Measurements from ENCODE around the gene LGALS3BP. TPM values are rescaled to one million over a fixed set of nuclear protein-coding genes. Genes with fewer than 3 reads are reported as not detected.
A peak's percentile ranks its signal among the peaks of the same experiment; 100 is the strongest.

Gene LGALS3BP
- 325 TPM for polyA plus RNA-seq
- long read RNA-seq, donor 1, transcript LGALS3BP-202 (5 exons, 936 nt): minor isoform, 10 of 66 reads
- long read RNA-seq, donor 1, transcript LGALS3BP-201 (6 exons, 2,405 nt): major isoform, 54 of 66 reads
- long read RNA-seq, donor 1, partial matches to known transcripts: 0 of 66 reads
- long read RNA-seq, donor 1, other reads (novel, unspliced or antisense): 0 of 66 reads
- long read RNA-seq, donor 2, transcript LGALS3BP-201 (6 exons, 2,405 nt): major isoform, 146 of 183 reads
- long read RNA-seq, donor 2, transcript LGALS3BP-210 (3 exons, 882 nt): minor isoform, 5 of 183 reads
- long read RNA-seq, donor 2, transcript LGALS3BP-202 (5 exons, 936 nt): minor isoform, 13 of 183 reads
- long read RNA-seq, donor 2, partial matches to known transcripts: 18 of 183 reads
- long read RNA-seq, donor 2, other reads (novel, unspliced or antisense): 0 of 183 reads
- long read RNA-seq, donor 3: 0 reads
- long read RNA-seq, donor 4, transcript LGALS3BP-201 (6 exons, 2,405 nt): major isoform, 29 of 29 reads
- long read RNA-seq, donor 4, partial matches to known transcripts: 0 of 29 reads
- long read RNA-seq, donor 4, other reads (novel, unspliced or antisense): 0 of 29 reads
- long read RNA-seq, donor 5, transcript LGALS3BP-201 (6 exons, 2,405 nt): major isoform, 67 of 72 reads
- long read RNA-seq, donor 5, partial matches to known transcripts: 0 of 72 reads
- long read RNA-seq, donor 5, other reads (novel, unspliced or antisense): 0 of 72 reads
- long read RNA-seq, donor 6, transcript LGALS3BP-201 (6 exons, 2,405 nt): major isoform, 142 of 160 reads
- long read RNA-seq, donor 6, partial matches to known transcripts: 11 of 160 reads
- long read RNA-seq, donor 6, other reads (novel, unspliced or antisense): 0 of 160 reads
- long read RNA-seq, donor 7, transcript LGALS3BP-201 (6 exons, 2,405 nt): major isoform, 30 of 33 reads
- long read RNA-seq, donor 7, partial matches to known transcripts: 0 of 33 reads
- long read RNA-seq, donor 7, other reads (novel, unspliced or antisense): 0 of 33 reads
- long read RNA-seq, donor 8, transcript LGALS3BP-210 (3 exons, 882 nt): minor isoform, 6 of 187 reads
- long read RNA-seq, donor 8, transcript LGALS3BP-202 (5 exons, 936 nt): minor isoform, 10 of 187 reads
- long read RNA-seq, donor 8, transcript LGALS3BP-201 (6 exons, 2,405 nt): major isoform, 155 of 187 reads
- long read RNA-seq, donor 8, partial matches to known transcripts: 14 of 187 reads
- long read RNA-seq, donor 8, other reads (novel, unspliced or antisense): 0 of 187 reads
- long read RNA-seq, donor 9, transcript LGALS3BP-201 (6 exons, 2,405 nt): major isoform, 89 of 106 reads
- long read RNA-seq, donor 9, transcript LGALS3BP-202 (5 exons, 936 nt): minor isoform, 7 of 106 reads
- long read RNA-seq, donor 9, partial matches to known transcripts: 9 of 106 reads
- long read RNA-seq, donor 9, other reads (novel, unspliced or antisense): 0 of 106 reads
- long read RNA-seq, donor 10, transcript LGALS3BP-201 (6 exons, 2,405 nt): major isoform, 137 of 157 reads
- long read RNA-seq, donor 10, transcript LGALS3BP-202 (5 exons, 936 nt): minor isoform, 7 of 157 reads
- long read RNA-seq, donor 10, transcript LGALS3BP-210 (3 exons, 882 nt): minor isoform, 6 of 157 reads
- long read RNA-seq, donor 10, partial matches to known transcripts: 6 of 157 reads
- long read RNA-seq, donor 10, other reads (novel, unspliced or antisense): 0 of 157 reads
- long read RNA-seq, donor 11, transcript LGALS3BP-201 (6 exons, 2,405 nt): major isoform, 76 of 91 reads
- long read RNA-seq, donor 11, transcript LGALS3BP-202 (5 exons, 936 nt): minor isoform, 8 of 91 reads
- long read RNA-seq, donor 11, partial matches to known transcripts: 5 of 91 reads
- long read RNA-seq, donor 11, other reads (novel, unspliced or antisense): 0 of 91 reads

DNA sequence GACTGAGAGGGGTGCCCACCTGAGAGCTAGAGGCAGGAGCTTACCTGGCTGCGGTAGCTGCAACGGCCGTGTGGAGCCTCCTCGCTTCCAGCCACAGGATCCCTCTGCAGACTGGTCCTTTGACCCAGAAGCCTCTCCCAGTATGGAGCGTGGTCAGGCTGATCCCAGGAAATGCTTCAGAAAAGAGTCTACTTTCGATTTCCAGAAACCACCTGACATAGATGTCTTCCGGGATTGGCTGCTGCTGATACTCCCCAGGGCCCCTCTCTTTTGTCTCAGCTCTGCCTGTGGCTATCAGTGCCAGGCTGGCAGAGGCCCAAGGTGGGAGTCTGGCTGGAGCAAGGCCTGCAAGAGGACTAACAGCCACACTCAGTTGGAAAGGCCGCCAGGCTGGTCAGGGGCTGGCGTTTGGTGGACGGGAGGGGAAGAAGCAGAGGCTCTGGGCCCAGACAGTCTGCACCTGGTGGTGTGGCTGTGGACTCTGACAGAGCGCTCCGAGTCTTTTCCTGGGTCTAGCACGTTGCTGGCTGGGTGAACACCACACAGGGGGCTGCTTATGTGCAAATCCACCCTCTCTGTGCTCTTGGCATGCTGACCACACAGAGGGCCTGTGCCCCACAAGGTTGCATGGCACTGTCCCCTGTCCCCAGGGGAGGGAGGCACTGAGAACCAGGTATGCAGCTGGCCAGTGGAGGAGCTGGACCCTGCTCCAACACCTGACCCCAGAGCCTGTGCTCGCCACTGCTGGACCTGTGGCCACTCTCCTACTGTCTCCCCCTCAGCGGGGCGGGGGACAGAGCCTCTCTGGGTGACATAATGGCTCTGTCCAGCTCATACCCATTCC, at the start of gene LGALS3BP:
LGALS3BP (minus strand) TSS at position 144 of the 844 bp plus-strand sequence. CDS start 2,732 bp downstream, outside the sequence.
- Histone ChIP-seq H3K36me3 (ENCODE audit: control insufficient read depth, insufficient read depth, low read length) (peaks cover 13% of the 10 kb centered on the region), H3K27me3 (ENCODE audit: control insufficient read depth, insufficient read depth, low read length) (no peaks in the 10 kb centered on the region), H3K27ac (ENCODE audit: low read length) (peak within 1 kb of the TSS; percentile 77), H3K4me3 (ENCODE audit: low read length) (peak within 1 kb of the TSS; percentile 35), H3K9me3 (ENCODE audit: control insufficient read depth, low read depth, low read length) (no peaks in the 10 kb centered on the region), H3K4me1 (ENCODE audit: control insufficient read depth, insufficient read depth, low read length) (peaks cover 52% of the 10 kb centered on the region)
- DNase-seq: peak; percentile 90 to 97
- WGBS (ENCODE audit: insufficient coverage, low lambda C conversion rate): no CpG with 5 or more reads among the region's 16 CpGs

- 40% methylated on average over 1 of the region's 17 CpGs for WGBS (ENCODE audit: insufficient coverage, low lambda C conversion rate)
- Histone ChIP-seq H3K36me3 (ENCODE audit: control insufficient read depth, insufficient read depth, low read length) (no peaks in the 10 kb centered on the region), H3K27me3 (ENCODE audit: control insufficient read depth, insufficient read depth, low read length) (peaks cover 19% of the 10 kb centered on the region), H3K4me1 (ENCODE audit: control insufficient read depth, insufficient read depth, low read length) (peaks cover 38% of the 10 kb centered on the region), H3K27ac (ENCODE audit: low read length) (no peak overlapping the region), H3K4me3 (ENCODE audit: low read length) (no peak overlapping the region), H3K9me3 (ENCODE audit: control insufficient read depth, low read depth, low read length) (peaks cover 5% of the 10 kb centered on the region)
- DNase-seq: no peak
Measured at GRCh38 chr17:79028496-79029326, 49.0 kb upstream of the LGALS3BP start.

GRCh38 chr17:79027925-79028491, 48.3 kb upstream of the LGALS3BP start:
- WGBS (ENCODE audit: insufficient coverage, low lambda C conversion rate): no CpG with 5 or more reads among the region's 16 CpGs
- H3K27ac ChIP-seq (ENCODE audit: low read length): no peak overlapping the region
- H3K27me3 ChIP-seq (ENCODE audit: control insufficient read depth, insufficient read depth, low read length): peaks cover 26% of the 10 kb centered on the region
- H3K9me3 ChIP-seq (ENCODE audit: control insufficient read depth, low read depth, low read length): peaks cover 5% of the 10 kb centered on the region
- no peak overlapping the region for H3K4me3 ChIP-seq (ENCODE audit: low read length)
- DNase-seq: no peak
- H3K4me1 ChIP-seq (ENCODE audit: control insufficient read depth, insufficient read depth, low read length): peaks cover 40% of the 10 kb centered on the region
- H3K36me3 ChIP-seq (ENCODE audit: control insufficient read depth, insufficient read depth, low read length): no peaks in the 10 kb centered on the region

DNA sequence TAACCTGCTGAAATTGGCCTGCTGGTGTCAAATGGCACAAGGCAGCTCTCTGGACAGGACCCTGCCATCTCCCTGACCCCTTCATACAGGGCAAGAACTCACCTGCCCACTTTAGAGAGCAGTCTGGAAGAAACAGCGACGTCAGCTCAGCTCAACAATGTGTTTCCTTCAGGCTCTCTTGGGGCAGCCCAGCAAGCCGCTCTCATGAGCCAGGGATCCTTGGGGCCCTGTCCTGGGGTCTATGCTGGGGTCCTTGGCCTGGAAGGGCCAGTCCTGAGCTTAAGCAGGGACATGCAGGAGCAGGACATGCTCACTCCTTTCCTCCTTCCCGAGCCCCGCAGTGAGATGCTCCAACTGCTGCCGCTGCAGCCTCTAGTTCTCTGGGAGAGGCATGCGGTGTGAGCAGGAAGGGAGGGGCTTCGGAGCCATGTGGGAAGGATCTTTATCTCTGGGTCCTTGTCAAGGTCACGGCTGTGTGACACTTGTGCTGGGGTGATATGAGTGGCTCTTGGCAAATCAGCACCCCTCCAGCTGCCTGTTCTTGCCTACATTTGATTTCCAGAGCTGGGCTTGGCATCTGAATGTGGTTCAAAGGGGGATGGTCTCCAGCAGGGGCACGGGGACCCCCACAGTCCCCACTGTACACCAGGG, 47.7 kb upstream of the LGALS3BP start:
- H3K4me3 ChIP-seq (ENCODE audit: low read length): no peak overlapping the region
- H3K9me3 ChIP-seq (ENCODE audit: control insufficient read depth, low read depth, low read length): peaks cover 5% of the 10 kb centered on the region
- peaks cover 40% of the 10 kb centered on the region for H3K4me1 ChIP-seq (ENCODE audit: control insufficient read depth, insufficient read depth, low read length)
- H3K27me3 ChIP-seq (ENCODE audit: control insufficient read depth, insufficient read depth, low read length): peaks cover 29% of the 10 kb centered on the region
- H3K36me3 ChIP-seq (ENCODE audit: control insufficient read depth, insufficient read depth, low read length): no peaks in the 10 kb centered on the region
- DNase-seq: peak in 1 of 2 donors; percentile 47
- WGBS (ENCODE audit: insufficient coverage, low lambda C conversion rate): no CpG with 5 or more reads among the region's 10 CpGs
- no peak overlapping the region for H3K27ac ChIP-seq (ENCODE audit: low read length)

- H3K4me3 ChIP-seq (ENCODE audit: low read length): no peak overlapping the region
- no peaks in the 10 kb centered on the region for H3K36me3 ChIP-seq (ENCODE audit: control insufficient read depth, insufficient read depth, low read length)
- WGBS (ENCODE audit: insufficient coverage, low lambda C conversion rate): no CpG with 5 or more reads among the region's 16 CpGs
- peak; percentile 54 to 82 for DNase-seq
- H3K27ac ChIP-seq (ENCODE audit: low read length): no peak overlapping the region
- H3K27me3 ChIP-seq (ENCODE audit: control insufficient read depth, insufficient read depth, low read length): peaks cover 31% of the 10 kb centered on the region
- H3K9me3 ChIP-seq (ENCODE audit: control insufficient read depth, low read depth, low read length): peaks cover 5% of the 10 kb centered on the region
- peaks cover 40% of the 10 kb centered on the region for H3K4me1 ChIP-seq (ENCODE audit: control insufficient read depth, insufficient read depth, low read length)
Measured at GRCh38 chr17:79026376-79027273, 46.9 kb upstream of the LGALS3BP start.

DNA sequence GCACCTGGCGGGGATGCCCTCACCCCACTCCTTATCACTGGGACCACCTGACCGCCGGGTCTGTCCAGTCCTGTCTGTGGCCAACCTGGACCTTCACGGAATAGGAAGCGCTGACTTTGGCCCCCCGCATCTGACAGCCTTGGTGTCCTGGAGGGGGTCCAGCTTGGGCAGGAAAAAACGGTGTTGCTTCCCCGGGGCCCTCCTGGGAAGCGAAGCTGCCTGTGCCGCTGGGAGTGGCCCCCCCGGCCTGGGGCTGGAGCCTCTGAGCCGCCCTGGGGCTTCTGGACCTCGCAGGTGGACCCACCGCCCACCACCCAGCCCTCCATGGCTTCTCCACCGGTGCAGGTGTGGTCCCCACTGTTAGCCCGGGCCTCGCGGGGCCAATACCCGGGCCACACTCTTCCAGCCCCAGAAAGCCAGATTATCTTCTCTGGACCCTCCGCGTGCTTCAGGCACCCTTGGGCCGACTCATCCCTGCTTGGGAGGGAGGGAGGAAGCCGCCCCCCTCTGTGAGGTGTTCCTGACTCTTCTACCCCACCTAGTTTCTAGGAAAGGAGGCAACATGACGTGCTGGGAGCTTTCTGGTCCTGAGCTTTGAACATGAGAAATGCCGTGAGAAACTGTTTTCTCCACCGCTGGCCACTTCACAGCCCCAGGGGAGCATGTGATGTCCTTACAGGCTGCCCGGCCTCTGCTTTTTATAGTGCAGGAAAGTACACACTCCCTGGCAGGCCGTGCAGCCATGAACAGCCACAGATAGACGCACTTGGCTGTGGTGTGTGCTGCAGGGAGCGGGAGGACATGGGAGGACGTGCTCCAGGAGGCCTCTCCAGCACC, 45.4 kb upstream of the LGALS3BP start:
- peak overlapping the region; percentile 49 for H3K4me3 ChIP-seq (ENCODE audit: low read length)
- H3K27me3 ChIP-seq (ENCODE audit: control insufficient read depth, insufficient read depth, low read length): peaks cover 31% of the 10 kb centered on the region
- DNase-seq: no peak
- H3K27ac ChIP-seq (ENCODE audit: low read length): no peak overlapping the region
- H3K9me3 ChIP-seq (ENCODE audit: control insufficient read depth, low read depth, low read length): peaks cover 5% of the 10 kb centered on the region
- H3K4me1 ChIP-seq (ENCODE audit: control insufficient read depth, insufficient read depth, low read length): peaks cover 43% of the 10 kb centered on the region
- no CpG with 5 or more reads among the region's 31 CpGs for WGBS (ENCODE audit: insufficient coverage, low lambda C conversion rate)
- H3K36me3 ChIP-seq (ENCODE audit: control insufficient read depth, insufficient read depth, low read length): no peaks in the 10 kb centered on the region
